HCT116 (cell line): ENCODE measurements around the gene EXD2. TPM values are rescaled to one million over a fixed set of nuclear protein-coding genes. Genes with fewer than 3 reads are reported as not detected.

Source experiments
- ATAC-seq: fragments of 200-7000 bp; cut with Tn5 transposase; 2 replicates; pipeline ENCODE4 v1.9.1; 2020; ENCODE audit warnings: mild to moderate bottlenecking, moderate library complexity
- BruUV-seq: library from RNA; stranded (reverse); fragments of 400-500 nt; replicated peaks from 2 replicates; lab custom pipeline; 2021; lab: Mats Ljungman, UMichigan
- CTCF ChIA-PET: fragments of 300-600 bp; sonication (Branson Sonifier 250); formaldehyde crosslinking; loops from one replicate; lab custom pipeline; 2021; ENCODE audit warnings: antibody characterized with exemption; lab: Charles Lee
- POLR2A ChIA-PET: fragments of 300-600, 350-600 bp; sonication (Branson Sonifier 250); formaldehyde crosslinking; loops from one replicate; lab custom pipeline; 2021; ENCODE audit warnings: antibody characterized with exemption; lab: Charles Lee
- RAD21 ChIA-PET, 2 experiments: fragments of 300-600 bp; sonication (Branson Sonifier 250); formaldehyde crosslinking; loops; one replicate each; lab custom pipeline; 2023; ENCODE audit warnings: low total read pairs in 2 of 2; ENCODE audit not compliant: uncharacterized antibody in 2 of 2, unreplicated experiment in 2 of 2, low non-redundant PET in 1 of 2; lab: Charles Lee
- DNase-seq: peaks from one replicate; pipeline ENCODE4 v3.0.0-alpha.2; 2010; ENCODE audit warnings: low read depth, low spot score
- H2AFZ ChIP-seq: fragments of 200-600 bp; shearing (Covaris generic), sonication (generic); 2 replicates; pipeline ENCODE4 v1.6.1; 2017; ENCODE audit warnings: low read depth, mixed run types, mixed read lengths, antibody characterized with exemption, low read length; ENCODE audit not compliant: poor library complexity, severe bottlenecking
- H3K27ac ChIP-seq: 2 replicates; pipeline ENCODE4 v1.5.1; 2012; ENCODE audit warnings: low read depth, low read length
- H3K27me3 ChIP-seq: fragments of 200-600 bp; sonication (generic); 2 replicates; pipeline ENCODE4 v1.6.1; 2016; ENCODE audit warnings: mixed run types, low read length, mixed read lengths; ENCODE audit not compliant: insufficient read depth
- H3K36me3 ChIP-seq, 2 experiments: fragments of 200-500 bp in 1 of 2; fragments of 200-600 bp in 1 of 2; sonication (Bioruptor generic) in 1 of 2; sonication (generic) in 1 of 2; 2 replicates each; pipeline versions ENCODE4 v1.5.1 to v1.6.1; 2014 to 2016; ENCODE audit warnings: low read length in 2 of 2, inconsistent platforms in 1 of 2, mixed read lengths in 1 of 2, mixed run types in 1 of 2; ENCODE audit not compliant: insufficient read depth in 2 of 2, control insufficient read depth in 1 of 2
- H3K4me1 ChIP-seq, 2 experiments: fragments of 200-600 bp in 1 of 2; sonication (generic) in 1 of 2; 2 replicates each; pipeline versions ENCODE4 v1.5.1 to v1.6.1; 2012 to 2017; ENCODE audit warnings: low read length in 2 of 2, inconsistent platforms in 1 of 2, mild to moderate bottlenecking in 1 of 2, mixed read lengths in 1 of 2, mixed run types in 1 of 2, moderate library complexity in 1 of 2; ENCODE audit not compliant: insufficient read depth in 2 of 2, control insufficient read depth in 1 of 2
- H3K4me2 ChIP-seq: fragments of 200-600 bp; sonication (generic); 2 replicates; pipeline ENCODE4 v1.6.1; 2017; ENCODE audit warnings: mixed run types, low read length, mixed read lengths
- H3K4me3 ChIP-seq, 2 experiments: fragments of 200-600 bp in 1 of 2; sonication (generic) in 1 of 2; replicated peaks in 1 of 2; 2 replicates each; pipeline ENCODE4 v1.5.1; 2011 to 2016; ENCODE audit warnings: low read length in 2 of 2, control low read depth in 1 of 2, low read depth in 1 of 2, mild to moderate bottlenecking in 1 of 2, mixed read lengths in 1 of 2, mixed run types in 1 of 2
- H3K79me2 ChIP-seq: fragments of 200-600 bp; sonication (generic); 2 replicates; pipeline ENCODE4 v1.6.1; 2017; ENCODE audit warnings: mild to moderate bottlenecking, mixed run types, low read length, moderate library complexity, mixed read lengths; ENCODE audit not compliant: insufficient read depth
- H3K9ac ChIP-seq: fragments of 200-600 bp; sonication (generic); 2 replicates; pipeline ENCODE4 v1.6.1; 2016; ENCODE audit warnings: low read length, mixed read lengths
- H3K9me2 ChIP-seq: fragments of 200-600 bp; sonication (generic), shearing (Covaris generic); 2 replicates; pipeline ENCODE4 v1.6.1; 2017; ENCODE audit warnings: mixed run types, mild to moderate bottlenecking, moderate library complexity; ENCODE audit not compliant: insufficient read depth
- H3K9me3 ChIP-seq, 2 experiments: fragments of 200-500 bp in 1 of 2; fragments of 200-600 bp in 1 of 2; sonication (Bioruptor generic) in 1 of 2; sonication (generic) in 1 of 2; 2 replicates each; pipeline ENCODE4 v1.6.1; 2014 to 2017; ENCODE audit warnings: low read length in 2 of 2, mixed read lengths in 2 of 2, inconsistent platforms in 1 of 2, low read depth in 1 of 2, mild to moderate bottlenecking in 1 of 2, mixed run types in 1 of 2, moderate library complexity in 1 of 2; ENCODE audit not compliant: control insufficient read depth in 1 of 2, insufficient read depth in 1 of 2
- H4K20me1 ChIP-seq: fragments of 200-600 bp; sonication (generic), shearing (Covaris generic); 2 replicates; pipeline ENCODE4 v1.6.1; 2017; ENCODE audit warnings: mixed run types, mild to moderate bottlenecking, moderate library complexity; ENCODE audit not compliant: insufficient read depth
- CBX3 ChIP-seq: IDR thresholded peaks from 2 replicates; pipeline ENCODE4 v1.6.1; 2012; ENCODE audit warnings: low read depth
- CEBPB ChIP-seq: IDR thresholded peaks from 2 replicates; pipeline ENCODE4 v1.6.1; 2012; ENCODE audit warnings: low read depth
- CTCF ChIP-seq, 3 experiments: fragments of 200-600 bp in 1 of 3; sonication (generic) in 1 of 3; IDR thresholded peaks in 2 of 3; conservative IDR thresholded peaks in 1 of 3; 2 replicates each; pipeline ENCODE4 v1.5.1; 2012 to 2017; ENCODE audit warnings: low read depth in 2 of 3, low read length in 2 of 3, antibody characterized with exemption in 1 of 3, borderline replicate concordance in 1 of 3, control low read depth in 1 of 3, mild to moderate bottlenecking in 1 of 3, mixed read lengths in 1 of 3, mixed run types in 1 of 3, moderate library complexity in 1 of 3; ENCODE audit not compliant: insufficient read depth in 1 of 3
- EGR1 ChIP-seq: IDR thresholded peaks from 2 replicates; pipeline ENCODE4 v1.6.1; 2012; ENCODE audit warnings: low read depth
- ELF1 ChIP-seq: IDR thresholded peaks from 2 replicates; pipeline ENCODE4 v1.6.1; 2012; ENCODE audit warnings: low read depth, borderline replicate concordance
- EZH2 ChIP-seq: fragments of 200-600 bp; sonication (generic); IDR thresholded peaks from 2 replicates; pipeline ENCODE4 v1.6.1; 2017; ENCODE audit warnings: antibody characterized with exemption, mixed run types
- FOSL1 ChIP-seq: IDR thresholded peaks from 2 replicates; pipeline ENCODE4 v1.6.1; 2012; ENCODE audit warnings: low read depth
- JUND ChIP-seq: IDR thresholded peaks from 2 replicates; pipeline ENCODE4 v1.6.1; 2012
- POLR2A ChIP-seq: IDR thresholded peaks from 2 replicates; pipeline ENCODE4 v1.7.0; 2011; ENCODE audit warnings: borderline replicate concordance; ENCODE audit not compliant: insufficient read depth, insufficient read length; ENCODE audit errors: extremely low read depth
- POLR2AphosphoS5 ChIP-seq: IDR thresholded peaks from 2 replicates; pipeline ENCODE4 v1.6.1; 2011; ENCODE audit warnings: mild to moderate bottlenecking, low read depth, low read length, moderate library complexity
- RAD21 ChIP-seq: IDR thresholded peaks from 2 replicates; pipeline ENCODE4 v1.6.1; 2012; ENCODE audit warnings: low read depth, mild to moderate bottlenecking
- REST ChIP-seq: IDR thresholded peaks from 2 replicates; pipeline ENCODE4 v1.6.1; 2012; ENCODE audit warnings: low read depth
- SRF ChIP-seq: IDR thresholded peaks from 2 replicates; pipeline ENCODE4 v1.6.1; 2012; ENCODE audit warnings: low read depth
- TCF7L2 ChIP-seq: IDR thresholded peaks from 2 replicates; pipeline ENCODE4 v1.7.0; 2011; ENCODE audit warnings: borderline replicate concordance, inconsistent platforms; ENCODE audit not compliant: insufficient read depth, insufficient read length; ENCODE audit errors: extremely low read depth
- YY1 ChIP-seq: IDR thresholded peaks from 2 replicates; pipeline ENCODE4 v1.6.1; 2011; ENCODE audit warnings: low read length, low read depth, moderate library complexity, mild to moderate bottlenecking; ENCODE audit not compliant: insufficient replicate concordance; ENCODE audit errors: extremely low read depth
- ZBTB33 ChIP-seq: IDR thresholded peaks from 2 replicates; pipeline ENCODE4 v1.6.1; 2011; ENCODE audit warnings: mild to moderate bottlenecking, low read length, moderate library complexity; ENCODE audit not compliant: insufficient replicate concordance; ENCODE audit errors: extremely low read depth
- ZNF274 ChIP-seq: fragments of 200-500 bp; sonication (Bioruptor generic); IDR thresholded peaks from 2 replicates; pipeline ENCODE4 v1.6.1; 2014; ENCODE audit warnings: mild to moderate bottlenecking, low read depth, low read length, inconsistent platforms
- intact Hi-C: fragments of 100-400 bp; cut with micrococcal nuclease; formaldehyde crosslinking; loops from 2 replicates; pipeline ENCODE4 v1.10.0; 2022
- total RNA-seq: library from RNA; stranded (reverse); gene quantifications from one replicate; pipeline ENCODE4 v1.2.1, GENCODE V29; 2021; ENCODE audit not compliant: unreplicated experiment
- TF ChIP-seq, protein P1 (sequence below): IDR thresholded peaks from 2 replicates; pipeline ENCODE4 v1.6.1; 2012
- TF ChIP-seq, protein P2 (sequence below): IDR thresholded peaks from 2 replicates; pipeline ENCODE4 v1.6.1; 2012

Gene EXD2
- total RNA-seq, 1 experiment from 2014 or later = 20.2 TPM

GRCh38 chr14:69289811-69290520 lies 98.7 kb downstream of the EXD2 start:
- H3K9me2 ChIP-seq = no peaks in the 10 kb centered on the region
- H2AFZ ChIP-seq = no peak overlapping the region
- H3K79me2 ChIP-seq = no peaks in the 10 kb centered on the region
- H3K4me3 ChIP-seq = no peak overlapping the region
- DNase-seq (no peak), ATAC-seq (no peak)
- POLR2A ChIA-PET = no interaction called here
- TF ChIP-seq RAD21 = no peak
- TF ChIP-seq ZNF274 = no peak
- no peak for TF ChIP-seq EGR1
- TF ChIP-seq, protein P1, sequence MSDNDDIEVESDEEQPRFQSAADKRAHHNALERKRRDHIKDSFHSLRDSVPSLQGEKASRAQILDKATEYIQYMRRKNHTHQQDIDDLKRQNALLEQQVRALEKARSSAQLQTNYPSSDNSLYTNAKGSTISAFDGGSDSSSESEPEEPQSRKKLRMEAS = no peak
- TF ChIP-seq CEBPB = no peak
- no peak for TF ChIP-seq SRF
- no peak for TF ChIP-seq YY1
- no peak for TF ChIP-seq ZBTB33
- TF ChIP-seq JUND = no peak
- TF ChIP-seq POLR2A = no peak
- no peak for TF ChIP-seq TCF7L2
- TF ChIP-seq CBX3 = no peak
- no peak for TF ChIP-seq REST
- no peak for TF ChIP-seq EZH2
- no peak for TF ChIP-seq POLR2AphosphoS5
- TF ChIP-seq CTCF (IDR thresholded peaks at IDR 0.05 in 2 of 3, conservative IDR thresholded peaks at IDR 0.05 in 1 of 3; ENCODE audit: borderline replicate concordance in 1 of 3, insufficient read depth in 1 of 3, low read depth in 2 of 3, low read length in 2 of 3) = no peak
- TF ChIP-seq FOSL1 = no peak
- TF ChIP-seq, protein P2, sequence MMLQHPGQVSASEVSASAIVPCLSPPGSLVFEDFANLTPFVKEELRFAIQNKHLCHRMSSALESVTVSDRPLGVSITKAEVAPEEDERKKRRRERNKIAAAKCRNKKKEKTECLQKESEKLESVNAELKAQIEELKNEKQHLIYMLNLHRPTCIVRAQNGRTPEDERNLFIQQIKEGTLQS = no peak
- no peak for TF ChIP-seq ELF1
- no peaks in the 10 kb centered on the region for H3K36me3 ChIP-seq
- no TSS peak for BruUV-seq
- H4K20me1 ChIP-seq = no peaks in the 10 kb centered on the region
- CTCF ChIA-PET = no interaction called here
- H3K9ac ChIP-seq = no peak overlapping the region
- intact Hi-C loops = no loop called here
- H3K27me3 ChIP-seq = no peaks in the 10 kb centered on the region
- RAD21 ChIA-PET = no interaction called here
- no peak overlapping the region for H3K4me2 ChIP-seq
- no peaks in the 10 kb centered on the region for H3K9me3 ChIP-seq
- peaks cover 0 to 7% of the 10 kb centered on the region in 2 experiments; a peak in 1 of 4 replicates for H3K4me1 ChIP-seq
- H3K27ac ChIP-seq = no peak overlapping the region
